Measurements from ENCODE around the gene TRAPPC6A. TPM values are rescaled to one million over a fixed set of nuclear protein-coding genes. Genes with fewer than 3 reads are reported as not detected.
A peak's percentile ranks its signal among the peaks of the same experiment; 100 is the strongest.

The TRAPPC6A gene
- total RNA-seq, 4 donors from 2014 or later: 15.7 to 51.2 (median 29.7) TPM; not detected in 1

GRCh38 chr19:45151821-45152503 lies 26.1 kb downstream of the TRAPPC6A start:
- no peak for DNase-seq
- 36% methylated on average over 30 of the region's 64 CpGs; no CpG with 5 or more reads in 1 of the 2 donors for WGBS, 2 donors (ENCODE audit: low coverage in 1 of 2)
- no peaks in the 10 kb centered on the region for H3K9me3 ChIP-seq
- intact Hi-C loops (cut with DNase I; ENCODE audit: low total_unique reads) (no loop called here), in situ Hi-C loops (cut with MboI; ENCODE audit: low pct_ligation_motif_present in 1 of 4, low pct_unique_long_range_greater_than_20kb in 1 of 4, low sequenced_read_pairs in 3 of 4) (no loop called here)
- H3K36me3 ChIP-seq: no peaks in the 10 kb centered on the region
- peak overlapping the region in 2 of 4 donors; percentile 24 to 27 for H3K4me3 ChIP-seq
- TF ChIP-seq POLR2A (IDR thresholded peaks at IDR 0.05): no peak
- TF ChIP-seq CTCF (IDR thresholded peaks at IDR 0.05): no peak
- no peak for TF ChIP-seq EP300 (IDR thresholded peaks at IDR 0.05; ENCODE audit: low read depth)
- TF ChIP-seq POLR2AphosphoS5 (IDR thresholded peaks at IDR 0.05): no peak
- H3K27ac ChIP-seq: no peak overlapping the region
- peaks cover 50% of the 10 kb centered on the region for H3K27me3 ChIP-seq
- peaks cover 20 to 32% (median 25%) of the 10 kb centered on the region in 4 donors for H3K4me1 ChIP-seq

GRCh38 chr19:45151320-45151719 lies 26.7 kb downstream of the TRAPPC6A start:
- TF ChIP-seq CTCF (IDR thresholded peaks at IDR 0.05) (no peak), POLR2A (IDR thresholded peaks at IDR 0.05) (no peak), EP300 (IDR thresholded peaks at IDR 0.05; ENCODE audit: low read depth) (no peak)
- 76% methylated on average over 7 of the region's 7 CpGs; no CpG with 5 or more reads in 1 of the 2 donors for WGBS, 2 donors (ENCODE audit: low coverage in 1 of 2)
- no peak for DNase-seq
- Histone ChIP-seq H3K4me1 (peaks cover 20 to 27% (median 25%) of the 10 kb centered on the region in 4 donors), H3K4me3 (no peak overlapping the region), H3K27me3 (peaks cover 50% of the 10 kb centered on the region), H3K9me3 (no peaks in the 10 kb centered on the region), H3K27ac (no peak overlapping the region), H3K36me3 (no peaks in the 10 kb centered on the region)
- in situ Hi-C loops (cut with MboI; ENCODE audit: low pct_ligation_motif_present in 1 of 4, low pct_unique_long_range_greater_than_20kb in 1 of 4, low sequenced_read_pairs in 3 of 4): no loop called here
- intact Hi-C loops (cut with DNase I; ENCODE audit: low total_unique reads): no loop called here

- intact Hi-C loops (cut with DNase I; ENCODE audit: low total_unique reads) (no loop called here), in situ Hi-C loops (cut with MboI; ENCODE audit: low pct_ligation_motif_present in 1 of 4, low pct_unique_long_range_greater_than_20kb in 1 of 4, low sequenced_read_pairs in 3 of 4) (no loop called here)
- DNase-seq: no peak
- no peak overlapping the region for H3K4me3 ChIP-seq
- no peak overlapping the region for H3K27ac ChIP-seq
- no peaks in the 10 kb centered on the region for H3K9me3 ChIP-seq
- peaks cover 50% of the 10 kb centered on the region for H3K27me3 ChIP-seq
- peaks cover 20 to 27% (median 25%) of the 10 kb centered on the region in 4 donors for H3K4me1 ChIP-seq
- H3K36me3 ChIP-seq: peaks cover 0 to 2% (median under 1%) of the 10 kb centered on the region in 4 donors
- WGBS, 2 donors (ENCODE audit: low coverage in 1 of 2): 54% methylated on average over 4 of the region's 4 CpGs; no CpG with 5 or more reads in 1 of the 2 donors
- TF ChIP-seq EP300 (IDR thresholded peaks at IDR 0.05; ENCODE audit: low read depth): no peak
- TF ChIP-seq CTCF (IDR thresholded peaks at IDR 0.05): no peak
- no peak for TF ChIP-seq POLR2AphosphoS5 (IDR thresholded peaks at IDR 0.05)
- TF ChIP-seq POLR2A (IDR thresholded peaks at IDR 0.05): no peak
These were observed 27.2 kb downstream of the TRAPPC6A start for GRCh38 chr19:45150751-45151281.

- no peak overlapping the region for H3K27ac ChIP-seq
- peaks cover 49% of the 10 kb centered on the region for H3K27me3 ChIP-seq
- WGBS, 2 donors (ENCODE audit: low coverage in 1 of 2): 94 to 98% methylated on average over 3 to 4 of the region's 4 CpGs
- peaks cover 20 to 27% (median 25%) of the 10 kb centered on the region in 4 donors for H3K4me1 ChIP-seq
- intact Hi-C loops (cut with DNase I; ENCODE audit: low total_unique reads) (no loop called here), in situ Hi-C loops (cut with MboI; ENCODE audit: low pct_ligation_motif_present in 1 of 4, low pct_unique_long_range_greater_than_20kb in 1 of 4, low sequenced_read_pairs in 3 of 4) (no loop called here)
- no peaks in the 10 kb centered on the region for H3K9me3 ChIP-seq
- no peak for DNase-seq
- TF ChIP-seq POLR2AphosphoS5 (IDR thresholded peaks at IDR 0.05): no peak
- no peak for TF ChIP-seq EP300 (IDR thresholded peaks at IDR 0.05; ENCODE audit: low read depth)
- TF ChIP-seq CTCF (IDR thresholded peaks at IDR 0.05): no peak
- no peak for TF ChIP-seq POLR2A (IDR thresholded peaks at IDR 0.05)
- peaks cover 0 to 8% (median 4%) of the 10 kb centered on the region in 4 donors for H3K36me3 ChIP-seq
- H3K4me3 ChIP-seq: no peak overlapping the region
These were observed 27.9 kb downstream of the TRAPPC6A start for GRCh38 chr19:45150180-45150579.

Measured in transverse colon (tissue), 4 donors.